8988T (cell line): Measurements from ENCODE around the gene SNAP23.

ENCODE experiments used
- DNase-seq: peaks from one replicate; pipeline ENCODE4 v3.0.0; 2011

SNAP23 gene

DNA sequence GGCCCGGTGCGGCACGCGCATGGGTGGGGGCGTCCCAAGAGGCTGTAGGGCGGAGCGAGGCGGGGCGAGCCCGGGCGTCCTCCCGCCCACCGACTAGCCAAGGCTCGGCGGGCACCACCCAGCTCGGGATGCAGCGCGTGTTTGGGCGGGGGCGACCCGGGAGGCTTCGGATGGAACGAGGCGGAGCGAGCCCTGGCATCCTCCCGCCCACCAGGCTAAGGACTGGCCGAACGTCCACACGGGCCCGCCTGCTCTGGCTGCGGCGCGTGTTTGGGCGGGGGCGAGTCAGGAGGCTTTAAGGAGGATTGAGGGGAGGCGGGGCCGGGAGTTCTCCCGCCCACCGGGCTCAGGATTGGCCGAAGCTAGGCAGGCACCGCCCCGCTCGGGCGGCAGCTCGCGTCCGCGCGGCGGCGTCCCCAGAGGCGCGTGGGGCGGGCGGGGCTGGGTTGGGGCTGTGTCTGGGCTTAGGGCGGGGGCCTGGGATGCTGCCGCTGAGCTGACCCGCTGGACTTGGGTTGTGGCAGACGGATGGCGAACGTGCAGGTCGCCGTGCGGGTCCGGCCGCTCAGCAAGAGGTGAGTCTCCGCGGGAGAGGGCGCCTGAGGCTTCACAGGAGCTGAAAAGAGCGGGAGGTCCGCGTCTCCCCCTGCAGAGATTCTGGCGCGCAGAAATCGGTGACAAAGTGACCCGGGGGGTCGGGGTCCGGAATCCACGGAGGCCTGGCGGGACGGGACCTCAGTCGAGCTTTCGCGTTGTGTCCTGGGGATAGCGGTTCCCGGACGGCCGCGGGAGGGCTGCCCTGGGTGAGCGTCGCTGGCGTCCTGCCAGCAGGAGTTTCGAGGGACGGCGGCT lies 80.0 kb downstream of the SNAP23 start, which contains the start of gene STARD9:
STARD9 (plus strand) TSS at position 419 of the 852 bp plus-strand sequence; CDS start at position 529, 110 bp downstream.
- peak; percentile 87 for DNase-seq

DNA sequence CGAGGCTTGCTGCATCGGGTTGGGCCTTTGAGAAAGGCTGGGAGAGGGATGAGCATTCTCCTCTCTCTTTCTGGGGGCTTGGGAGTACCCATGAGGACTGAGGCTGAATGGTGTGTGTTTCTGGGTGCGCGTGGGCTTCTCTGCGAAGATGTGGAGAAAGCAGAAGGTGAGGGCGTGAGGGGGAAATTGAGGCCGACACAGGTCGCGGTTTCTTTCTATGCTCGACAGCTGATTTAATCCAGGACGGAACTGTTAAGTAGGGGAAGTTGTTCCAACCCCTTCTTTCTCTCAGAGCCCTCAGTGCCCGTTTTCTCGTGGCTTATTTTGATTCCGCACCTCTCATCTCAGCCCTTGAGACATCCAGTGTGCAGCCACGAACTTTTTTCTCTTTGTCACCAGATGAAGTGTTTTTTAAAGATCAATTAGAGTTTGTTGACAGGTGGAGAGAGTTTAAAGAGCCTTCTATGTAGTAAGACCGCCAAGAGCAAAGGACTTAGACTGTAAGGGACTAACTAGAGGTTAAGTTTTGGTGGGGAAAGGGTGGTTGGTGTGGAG lies 80.7 kb downstream of the SNAP23 start:
- DNase-seq, result no peak

DNA sequence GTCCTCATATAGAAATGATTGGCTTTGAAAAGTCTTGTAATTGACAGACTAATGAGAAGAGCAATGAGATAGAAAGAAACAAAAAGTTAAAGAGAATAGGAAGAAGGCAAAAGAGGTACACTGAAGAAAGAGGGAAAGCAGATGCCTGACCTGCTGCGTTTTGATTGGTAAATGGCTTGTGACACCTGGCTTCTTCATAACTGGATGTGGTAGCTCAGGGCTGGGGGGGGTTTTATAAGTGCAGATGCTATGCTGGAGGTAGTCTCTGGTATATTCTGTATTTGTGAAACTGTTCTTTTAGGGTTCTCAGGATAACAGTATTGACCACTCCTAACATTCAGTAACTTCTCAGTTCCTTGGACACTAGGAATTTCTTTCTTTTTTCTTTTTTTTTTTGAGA lies 81.3 kb downstream of the SNAP23 start:
- DNase-seq, result no peak

DNA sequence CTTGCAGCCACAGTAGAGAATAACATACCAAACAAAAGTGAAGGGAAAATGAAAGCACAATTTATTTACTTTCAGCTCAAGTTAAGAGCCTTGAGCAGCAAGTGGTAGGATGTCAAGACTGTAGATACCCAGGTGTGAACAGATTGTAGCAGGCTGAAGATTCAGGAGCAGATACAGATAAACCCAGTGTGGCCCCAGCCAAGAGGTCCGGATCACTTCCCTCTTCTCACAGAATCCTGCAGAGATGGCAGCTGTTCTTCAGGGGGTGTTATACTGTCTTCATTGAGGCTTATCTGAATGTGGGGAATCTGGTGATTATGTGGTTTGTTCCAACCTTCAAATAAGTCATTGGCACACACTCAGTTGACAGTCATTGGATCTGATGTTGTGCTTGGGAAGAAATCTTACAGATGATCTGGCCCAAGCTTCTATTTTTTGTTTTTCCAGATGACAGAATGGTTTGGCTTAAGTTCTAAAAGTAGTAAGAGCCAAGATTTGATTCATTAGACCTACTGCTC lies 82.1 kb downstream of the SNAP23 start:
- DNase-seq, result no peak

DNA sequence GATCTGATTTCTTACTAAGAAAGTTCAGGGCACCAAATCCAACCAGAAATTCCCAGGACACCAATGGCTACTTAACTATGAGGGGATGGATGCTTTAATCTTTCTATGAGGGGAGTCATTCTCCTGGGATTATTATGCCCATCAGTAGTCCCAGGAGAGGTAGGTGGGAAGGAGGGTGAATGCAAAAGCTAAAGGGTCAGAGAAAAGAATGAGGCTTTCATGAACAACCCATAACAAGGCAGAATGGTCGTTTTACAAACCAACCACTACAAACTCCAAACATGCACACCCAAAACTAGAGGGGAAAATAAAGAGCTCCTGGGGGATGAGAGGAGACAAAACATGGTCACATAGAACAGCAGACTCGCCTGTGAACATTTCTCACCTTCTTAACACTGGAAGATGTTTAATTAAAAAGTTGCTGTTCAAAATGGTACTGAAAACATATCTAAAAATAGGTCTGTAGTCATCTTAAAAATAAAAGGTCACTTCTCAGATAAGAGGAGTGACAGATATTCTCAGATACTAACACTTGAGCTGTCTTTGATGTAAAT lies 83.6 kb downstream of the SNAP23 start:
- no peak for DNase-seq

DNA sequence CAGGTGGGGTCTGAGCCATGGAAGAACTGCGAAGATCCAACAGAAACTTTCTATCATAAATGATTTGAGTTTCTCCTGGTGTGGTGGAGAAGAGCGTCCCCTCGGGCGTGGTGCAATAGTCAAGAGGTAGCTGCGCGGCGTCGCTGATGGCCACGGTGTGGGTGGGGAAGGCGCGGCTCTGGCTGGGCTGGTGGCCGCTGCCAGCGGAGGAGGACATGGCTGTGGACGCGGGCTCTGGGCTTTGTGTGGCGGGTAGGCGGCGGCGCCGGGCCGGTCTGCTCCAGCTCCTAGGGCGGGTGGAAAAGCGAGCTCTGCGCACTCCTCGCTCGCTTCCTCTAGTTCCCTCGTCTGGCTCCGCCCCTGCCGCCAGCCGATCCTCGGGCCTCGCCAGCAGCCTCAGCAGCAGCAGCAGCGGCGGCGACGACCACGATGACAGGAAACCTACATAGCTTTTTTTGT lies 85.9 kb downstream of the SNAP23 start:
- DNase-seq, result peak; percentile 51
